HuH-7.5 (cell line): ENCODE data around the gene RTP3.
"Not testable (repeated sequence)": the region's sequence is repeated elsewhere in the genome, so short reads cannot be mapped to it uniquely, and the experiment has no call there.

Source experiments
- DNase-seq: peaks from one replicate; pipeline ENCODE4 v3.0.0; 2011; ENCODE audit warnings: low spot score

Gene RTP3

GRCh38 chr3:46491089-46492070, 6.4 kb upstream of the RTP3 start:
- no peak for DNase-seq

- DNase-seq: no peak
These were observed 4.8 kb upstream of the RTP3 start for GRCh38 chr3:46492890-46493547.

- not testable (repeated sequence) for DNase-seq
These were observed 3.3 kb upstream of the RTP3 start for GRCh38 chr3:46494491-46494890.

GRCh38 chr3:46495901-46496456, 1.8 kb upstream of the RTP3 start:
- no peak for DNase-seq

- no peak for DNase-seq
These were observed 825 bp upstream of the RTP3 start for GRCh38 chr3:46496746-46497555.

- no peak for DNase-seq
These were observed 1.2 kb downstream of the RTP3 start for GRCh38 chr3:46498916-46499519.

GRCh38 chr3:46500656-46501635, 3.2 kb downstream of the RTP3 start:
- DNase-seq: no peak

GRCh38 chr3:46501702-46502101, 3.9 kb downstream of the RTP3 start:
- DNase-seq: no peak

GRCh38 chr3:46503200-46503874, 5.6 kb downstream of the RTP3 start:
- no peak for DNase-seq

GRCh38 chr3:46504789-46505188, 7.0 kb downstream of the RTP3 start:
- no peak for DNase-seq

- no peak for DNase-seq
These were observed 8.2 kb downstream of the RTP3 start for GRCh38 chr3:46505953-46506352.

GRCh38 chr3:46506526-46506925, 8.8 kb downstream of the RTP3 start:
- DNase-seq: no peak

GRCh38 chr3:46508850-46509591, 11.2 kb downstream of the RTP3 start:
- no peak for DNase-seq

GRCh38 chr3:46509661-46510187, 11.9 kb downstream of the RTP3 start:
- DNase-seq: no peak

GRCh38 chr3:46512191-46512749, 14.5 kb downstream of the RTP3 start:
- DNase-seq: no peak

- DNase-seq: no peak
These were observed 18.7 kb downstream of the RTP3 start for GRCh38 chr3:46516521-46516920.

GRCh38 chr3:46517016-46517783, 19.4 kb downstream of the RTP3 start:
- no peak for DNase-seq

GRCh38 chr3:46517784-46518181, 20.0 kb downstream of the RTP3 start:
- DNase-seq: no peak
